Suppressor macrophage treated with lipopolysaccharide for 4 hours (primary cell): ENCODE measurements around the gene NEBL.
A peak's percentile ranks its signal among the peaks of the same experiment; 100 is the strongest.

Experiments
- DNase-seq: peaks from one replicate; pipeline ENCODE4 v3.0.0-alpha.2; 2020

NEBL gene

GRCh38 chr10:20858292-20859124 is 38.6 kb downstream of the NEBL start:
- peak; percentile 29 for DNase-seq

- no peak for DNase-seq
Observed at GRCh38 chr10:20856484-20856883, 40.6 kb downstream of the NEBL start.

GRCh38 chr10:20855398-20856038 is 41.6 kb downstream of the NEBL start:
- DNase-seq, result peak; percentile 22

- DNase-seq, result no peak
Observed at GRCh38 chr10:20853276-20853675, 43.8 kb downstream of the NEBL start.

- DNase-seq, result no peak
Observed at GRCh38 chr10:20852303-20852702, 44.8 kb downstream of the NEBL start.

GRCh38 chr10:20847512-20847911 is 49.6 kb downstream of the NEBL start:
- DNase-seq, result no peak

GRCh38 chr10:20846263-20846662 is 50.8 kb downstream of the NEBL start:
- DNase-seq, result no peak

- DNase-seq, result no peak
Observed at GRCh38 chr10:20841419-20841818, 55.7 kb downstream of the NEBL start.

GRCh38 chr10:20839910-20840309 is 57.2 kb downstream of the NEBL start:
- DNase-seq, result no peak

- DNase-seq, result no peak
Observed at GRCh38 chr10:20839141-20839540, 58.0 kb downstream of the NEBL start.

- DNase-seq, result no peak
Observed at GRCh38 chr10:20836401-20836800, 60.7 kb downstream of the NEBL start.

GRCh38 chr10:20835335-20835734 is 61.8 kb downstream of the NEBL start:
- DNase-seq, result no peak

- DNase-seq, result no peak
Observed at GRCh38 chr10:20834825-20835224, 62.3 kb downstream of the NEBL start.

- DNase-seq, result no peak
Observed at GRCh38 chr10:20822825-20823224, 74.3 kb downstream of the NEBL start.

- DNase-seq, result no peak
Observed at GRCh38 chr10:20817646-20818045, 79.5 kb downstream of the NEBL start.

- no peak for DNase-seq
Observed at GRCh38 chr10:20817116-20817515, 80.0 kb downstream of the NEBL start.

- no peak for DNase-seq
Observed at GRCh38 chr10:20814116-20814515, 83.0 kb downstream of the NEBL start.

GRCh38 chr10:20811131-20811530 is 86.0 kb downstream of the NEBL start:
- DNase-seq, result no peak

- no peak for DNase-seq
Observed at GRCh38 chr10:20809631-20810030, 87.5 kb downstream of the NEBL start.

- DNase-seq, result no peak
Observed at GRCh38 chr10:20806487-20806886, 90.6 kb downstream of the NEBL start.

- DNase-seq, result no peak
Observed at GRCh38 chr10:20797290-20797689, 99.8 kb downstream of the NEBL start.

GRCh38 chr10:20795391-20795790 is 101.7 kb downstream of the NEBL start:
- no peak for DNase-seq

- no peak for DNase-seq
Observed at GRCh38 chr10:20785174-20785573, 111.9 kb downstream of the NEBL start.

- no peak for DNase-seq
Observed at GRCh38 chr10:20778008-20778757, 118.9 kb downstream of the NEBL start.
